Measurements from ENCODE around the gene HIVEP3.
A peak's percentile ranks its signal among the peaks of the same experiment; 100 is the strongest.

The HIVEP3 gene

DNA sequence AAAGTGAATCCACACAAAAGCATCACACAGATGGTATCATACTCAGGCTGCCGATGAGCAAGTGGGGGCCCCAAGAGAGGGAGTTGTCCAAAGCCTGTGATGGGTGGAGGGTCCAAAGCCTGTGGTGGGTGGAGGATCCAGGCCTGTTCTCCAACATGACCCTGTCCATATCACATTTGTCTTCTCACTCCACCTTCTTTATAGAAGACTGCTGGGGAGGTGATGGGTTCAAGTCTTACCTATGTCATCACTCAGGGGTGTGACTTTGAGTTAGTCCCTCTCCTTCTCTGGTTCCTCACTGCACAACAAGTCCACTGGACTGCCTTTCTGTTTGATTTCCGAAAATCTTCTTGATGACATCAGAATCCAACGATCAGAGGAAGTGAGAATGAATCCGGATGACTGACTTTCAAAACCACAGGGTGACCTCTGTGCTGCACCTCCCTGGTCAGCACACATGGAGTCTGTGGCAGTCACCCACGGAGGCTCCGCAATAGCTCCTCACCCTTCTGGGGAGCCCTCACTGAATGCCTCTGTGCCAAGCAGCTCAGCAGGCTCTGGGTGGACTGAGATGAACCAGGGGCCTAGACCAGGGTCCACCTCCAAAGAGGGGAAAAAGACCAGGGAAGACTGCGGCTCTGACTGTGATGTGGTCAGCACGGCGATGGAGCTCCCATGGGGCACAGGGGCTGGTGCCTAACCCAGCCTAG is 166.8 kb downstream of the HIVEP3 start:
- Histone ChIP-seq H3K4me2 (ENCODE audit: low read depth, low read length, poor library complexity, severe bottlenecking) (peak overlapping the region; percentile 58), H3K4me1 (ENCODE audit: insufficient read depth, low read length, poor library complexity, severe bottlenecking) (peaks cover 32% of the 10 kb centered on the region), H4K20me1 (ENCODE audit: insufficient read depth, low read length, poor library complexity, severe bottlenecking) (no peaks in the 10 kb centered on the region), H3K36me3 (ENCODE audit: insufficient read depth, low read length) (no peaks in the 10 kb centered on the region), H2AFZ (ENCODE audit: low read length) (no peak overlapping the region), H3F3A (ENCODE audit: low read depth) (no peaks in the 10 kb centered on the region), H3K9me2 (replicated peaks; ENCODE audit: low read depth, low read length) (no peaks in the 10 kb centered on the region), H3K4me3 (ENCODE audit: low read length, poor library complexity, severe bottlenecking) (no peak overlapping the region), H3K9ac (ENCODE audit: low read depth, low read length, poor library complexity, severe bottlenecking) (no peak overlapping the region), H3K79me2 (ENCODE audit: insufficient read depth, low read length) (no peaks in the 10 kb centered on the region), H3K9me3 (ENCODE audit: insufficient read depth, low read depth, low read length) (no peaks in the 10 kb centered on the region), H3K27me3 (ENCODE audit: insufficient read depth, low read length, poor library complexity, severe bottlenecking) (no peaks in the 10 kb centered on the region)
- TF ChIP-seq, protein P1, sequence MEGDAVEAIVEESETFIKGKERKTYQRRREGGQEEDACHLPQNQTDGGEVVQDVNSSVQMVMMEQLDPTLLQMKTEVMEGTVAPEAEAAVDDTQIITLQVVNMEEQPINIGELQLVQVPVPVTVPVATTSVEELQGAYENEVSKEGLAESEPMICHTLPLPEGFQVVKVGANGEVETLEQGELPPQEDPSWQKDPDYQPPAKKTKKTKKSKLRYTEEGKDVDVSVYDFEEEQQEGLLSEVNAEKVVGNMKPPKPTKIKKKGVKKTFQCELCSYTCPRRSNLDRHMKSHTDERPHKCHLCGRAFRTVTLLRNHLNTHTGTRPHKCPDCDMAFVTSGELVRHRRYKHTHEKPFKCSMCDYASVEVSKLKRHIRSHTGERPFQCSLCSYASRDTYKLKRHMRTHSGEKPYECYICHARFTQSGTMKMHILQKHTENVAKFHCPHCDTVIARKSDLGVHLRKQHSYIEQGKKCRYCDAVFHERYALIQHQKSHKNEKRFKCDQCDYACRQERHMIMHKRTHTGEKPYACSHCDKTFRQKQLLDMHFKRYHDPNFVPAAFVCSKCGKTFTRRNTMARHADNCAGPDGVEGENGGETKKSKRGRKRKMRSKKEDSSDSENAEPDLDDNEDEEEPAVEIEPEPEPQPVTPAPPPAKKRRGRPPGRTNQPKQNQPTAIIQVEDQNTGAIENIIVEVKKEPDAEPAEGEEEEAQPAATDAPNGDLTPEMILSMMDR (conservative IDR thresholded peaks at IDR 0.05; ENCODE audit: low read length), result no peak
- TF ChIP-seq EZH2phosphoT487 (IDR thresholded peaks at IDR 0.05; ENCODE audit: borderline replicate concordance), result no peak

DNA sequence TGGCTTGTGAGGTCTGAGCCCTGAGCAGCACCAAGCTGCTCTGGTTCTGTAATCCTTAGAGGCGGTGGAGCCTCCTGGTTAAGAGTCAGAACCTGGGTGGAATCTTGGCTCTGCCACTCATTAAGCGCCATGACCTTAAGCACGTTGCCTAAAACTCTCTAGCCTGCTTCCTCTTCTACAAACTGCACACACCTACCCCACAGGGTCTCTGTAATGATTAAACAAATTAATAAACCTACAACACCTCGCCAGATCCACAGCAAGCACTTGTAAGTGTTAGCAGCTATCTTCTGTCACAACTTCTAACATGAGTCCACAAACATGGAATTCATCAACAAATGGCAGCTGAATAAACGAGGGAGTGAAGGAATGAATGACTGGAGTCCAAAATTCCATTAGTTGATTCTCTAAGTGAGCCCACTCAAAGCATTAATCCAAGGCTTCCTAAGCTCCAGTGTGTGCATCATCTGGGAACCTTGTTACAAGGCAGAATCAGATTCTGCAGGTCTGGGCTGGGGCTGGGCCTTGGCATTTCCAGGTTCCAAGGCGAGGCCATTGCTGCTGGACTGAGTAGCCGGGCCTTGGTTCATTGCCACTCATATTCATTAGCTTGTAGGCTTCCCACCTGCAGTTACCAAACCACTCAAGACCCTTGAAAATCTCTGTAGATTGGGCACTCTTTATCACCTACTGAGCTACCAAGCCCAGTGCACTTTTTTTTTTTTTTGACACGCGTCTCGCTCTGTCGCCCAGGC is 168.6 kb downstream of the HIVEP3 start:
- Histone ChIP-seq H3K79me2 (ENCODE audit: insufficient read depth, low read length) (no peaks in the 10 kb centered on the region), H2AFZ (ENCODE audit: low read length) (no peak overlapping the region), H3K27me3 (ENCODE audit: insufficient read depth, low read length, poor library complexity, severe bottlenecking) (no peaks in the 10 kb centered on the region), H3K36me3 (ENCODE audit: insufficient read depth, low read length) (no peaks in the 10 kb centered on the region), H3K9ac (ENCODE audit: low read depth, low read length, poor library complexity, severe bottlenecking) (no peak overlapping the region), H3K4me1 (ENCODE audit: insufficient read depth, low read length, poor library complexity, severe bottlenecking) (peaks cover 32% of the 10 kb centered on the region), H3K9me3 (ENCODE audit: insufficient read depth, low read depth, low read length) (no peaks in the 10 kb centered on the region), H3K4me2 (ENCODE audit: low read depth, low read length, poor library complexity, severe bottlenecking) (peak overlapping the region; percentile 58), H3K4me3 (ENCODE audit: low read length, poor library complexity, severe bottlenecking) (no peak overlapping the region), H3F3A (ENCODE audit: low read depth) (no peaks in the 10 kb centered on the region), H4K20me1 (ENCODE audit: insufficient read depth, low read length, poor library complexity, severe bottlenecking) (no peaks in the 10 kb centered on the region), H3K9me2 (replicated peaks; ENCODE audit: low read depth, low read length) (no peaks in the 10 kb centered on the region)
- TF ChIP-seq, protein P1 (conservative IDR thresholded peaks at IDR 0.05; ENCODE audit: low read length), result no peak
- TF ChIP-seq EZH2phosphoT487 (IDR thresholded peaks at IDR 0.05; ENCODE audit: borderline replicate concordance), result no peak

DNA sequence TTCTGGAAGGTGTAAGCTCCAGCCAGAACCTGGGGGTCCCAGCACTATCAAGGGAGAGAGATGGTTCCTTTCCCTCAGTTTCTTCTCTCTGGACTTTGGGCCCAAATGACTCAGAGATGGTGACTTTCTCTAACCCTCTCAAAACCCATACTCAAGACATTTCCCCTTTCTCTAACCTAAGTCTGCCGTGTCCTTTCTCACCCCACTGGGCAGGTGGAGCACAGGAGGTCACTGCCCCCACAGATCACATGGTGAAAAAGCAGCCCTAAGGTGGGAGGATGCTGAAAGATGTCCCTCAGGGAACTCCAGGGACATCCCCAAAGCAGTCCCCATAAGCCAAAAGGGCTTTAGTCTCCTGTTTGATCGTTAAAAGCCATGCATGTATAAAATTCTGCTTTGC is 173.7 kb downstream of the HIVEP3 start:
- Histone ChIP-seq H3K4me3 (ENCODE audit: low read length, poor library complexity, severe bottlenecking) (no peak overlapping the region), H3K9me2 (replicated peaks; ENCODE audit: low read depth, low read length) (no peaks in the 10 kb centered on the region), H3K79me2 (ENCODE audit: insufficient read depth, low read length) (no peaks in the 10 kb centered on the region), H3K9me3 (ENCODE audit: insufficient read depth, low read depth, low read length) (no peaks in the 10 kb centered on the region), H3F3A (ENCODE audit: low read depth) (no peaks in the 10 kb centered on the region), H3K36me3 (ENCODE audit: insufficient read depth, low read length) (no peaks in the 10 kb centered on the region), H3K4me1 (ENCODE audit: insufficient read depth, low read length, poor library complexity, severe bottlenecking) (peaks cover 23% of the 10 kb centered on the region), H2AFZ (ENCODE audit: low read length) (no peak overlapping the region), H3K4me2 (ENCODE audit: low read depth, low read length, poor library complexity, severe bottlenecking) (no peak overlapping the region), H3K27me3 (ENCODE audit: insufficient read depth, low read length, poor library complexity, severe bottlenecking) (no peaks in the 10 kb centered on the region), H3K9ac (ENCODE audit: low read depth, low read length, poor library complexity, severe bottlenecking) (no peak overlapping the region), H4K20me1 (ENCODE audit: insufficient read depth, low read length, poor library complexity, severe bottlenecking) (no peaks in the 10 kb centered on the region)
- no peak for TF ChIP-seq EZH2phosphoT487 (IDR thresholded peaks at IDR 0.05; ENCODE audit: borderline replicate concordance)

Measured in Loucy (cell line).